ENCODE data around the gene NOM1.

The NOM1 gene

GRCh38 chr7:156984174-156984891 lies 34.8 kb downstream of the NOM1 start:
- DNase-seq: no peak

GRCh38 chr7:156985101-156985992 lies 35.8 kb downstream of the NOM1 start:
- no peak for DNase-seq

- DNase-seq: no peak
Observed at GRCh38 chr7:156986378-156986777, 36.9 kb downstream of the NOM1 start.

GRCh38 chr7:156988343-156989185 lies 39.1 kb downstream of the NOM1 start:
- no peak for DNase-seq

- no peak for DNase-seq
Observed at GRCh38 chr7:156989766-156990535, 40.4 kb downstream of the NOM1 start.

- DNase-seq: no peak
Observed at GRCh38 chr7:156993021-156993924, 43.8 kb downstream of the NOM1 start.

- no peak for DNase-seq
Observed at GRCh38 chr7:156993925-156994235, 44.4 kb downstream of the NOM1 start.

GRCh38 chr7:156994417-156994816 lies 44.9 kb downstream of the NOM1 start:
- no peak for DNase-seq

- no peak for DNase-seq
Observed at GRCh38 chr7:156998988-156999957, 49.8 kb downstream of the NOM1 start.

GRCh38 chr7:156999958-157000726 lies 50.6 kb downstream of the NOM1 start:
- no peak for DNase-seq

- no peak for DNase-seq
Observed at GRCh38 chr7:157000741-157001653, 51.5 kb downstream of the NOM1 start.

GRCh38 chr7:157001920-157002818 lies 52.7 kb downstream of the NOM1 start:
- DNase-seq: no peak

- DNase-seq: no peak
Observed at GRCh38 chr7:157002819-157003421, 53.4 kb downstream of the NOM1 start.

- no peak for DNase-seq
Observed at GRCh38 chr7:157003445-157003755, 53.9 kb downstream of the NOM1 start.

- DNase-seq: no peak
Observed at GRCh38 chr7:157003756-157004520, 54.4 kb downstream of the NOM1 start.

All from SHP77 treated with DMSO at 0.1 percent for 48 hours (cell line).